ENCODE data around the gene ITFG1. TPM values are rescaled to one million over a fixed set of nuclear protein-coding genes. Genes with fewer than 3 reads are reported as not detected.

The ITFG1 gene
- total RNA-seq, 1 experiment from 2014 or later: 18.0 TPM

DNA sequence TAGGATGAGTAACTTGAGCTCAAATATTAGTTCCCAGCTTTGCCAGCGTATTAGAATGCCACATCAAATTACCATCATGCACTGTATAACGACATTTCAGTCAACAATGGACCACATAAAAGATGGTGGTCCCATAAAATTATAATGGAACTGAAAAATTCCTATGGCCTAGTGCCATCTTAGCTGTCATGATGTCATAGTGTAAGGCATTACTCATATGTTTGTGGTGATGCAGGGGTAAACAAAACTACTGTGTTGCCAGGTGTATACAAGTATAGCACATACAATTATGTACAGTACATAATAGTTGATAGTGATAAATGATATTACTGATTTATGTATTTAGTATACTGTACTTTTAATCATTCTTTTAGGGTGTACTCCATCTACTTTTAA is 262.7 kb downstream of the ITFG1 start:
- Histone ChIP-seq H2BK120ac (ENCODE audit: low read depth, low read length, poor library complexity, severe bottlenecking) (no peak overlapping the region), H3K79me1 (ENCODE audit: insufficient read depth, low read depth, low read length, poor library complexity, severe bottlenecking) (no peaks in the 10 kb centered on the region), H4K5ac (ENCODE audit: insufficient read length, low read depth, low read length) (no peak overlapping the region), H3K4ac (ENCODE audit: low read depth, low read length) (no peak overlapping the region), H2BK5ac (ENCODE audit: insufficient read length, low read length) (no peak overlapping the region), H2BK20ac (ENCODE audit: low read depth, low read length, poor library complexity, severe bottlenecking) (no peak overlapping the region), H3K56ac (ENCODE audit: insufficient read length, low read depth, low read length) (no peak overlapping the region), H3K27ac (ENCODE audit: insufficient read length, low read depth, low read length) (no peak overlapping the region), H3K4me1 (ENCODE audit: insufficient read depth, low read length) (no peaks in the 10 kb centered on the region), H2BK12ac (ENCODE audit: insufficient read length, low read depth, low read length) (no peak overlapping the region), H3T11ph (ENCODE audit: low read length) (no peak overlapping the region), H4K8ac (replicated peaks; ENCODE audit: insufficient read length, low read depth, low read length) (no peak overlapping the region), H4K20me1 (ENCODE audit: control insufficient read depth, insufficient read depth, insufficient read length) (no peaks in the 10 kb centered on the region), H3K23me2 (ENCODE audit: insufficient read length, low read depth, low read length, poor library complexity, severe bottlenecking) (no peaks in the 10 kb centered on the region), H3K9ac (ENCODE audit: extremely low read depth, insufficient read length, low read length) (no peak overlapping the region), H4K91ac (ENCODE audit: insufficient read length, low read depth, low read length) (no peak overlapping the region), H3K9me3 (ENCODE audit: control insufficient read depth, low read depth, low read length) (no peaks in the 10 kb centered on the region), H3K27me3 (ENCODE audit: insufficient read depth, low read length) (no peaks in the 10 kb centered on the region), H3K4me2 (ENCODE audit: insufficient read depth, insufficient read length, low read length) (no peak overlapping the region), H3K18ac (ENCODE audit: insufficient read length, low read depth, low read length) (no peak overlapping the region), H3K23ac (ENCODE audit: insufficient read length, low read depth, low read length) (no peak overlapping the region), H2BK15ac (ENCODE audit: low read depth, low read length) (no peak overlapping the region), H2AK5ac (ENCODE audit: insufficient read length, low read length) (no peak overlapping the region), H2AFZ (ENCODE audit: low read length) (no peak overlapping the region), H3K79me2 (ENCODE audit: insufficient read depth, low read length) (no peaks in the 10 kb centered on the region), H3K14ac (ENCODE audit: insufficient read depth, low read length) (no peak overlapping the region)
- H3K27ac Mint-ChIP-seq: no peak overlapping the region
- no peak for TF ChIP-seq CTCF (conservative IDR thresholded peaks at IDR 0.05)
- WGBS (ENCODE audit: extremely low coverage, insufficient read length, low lambda C conversion rate): no CpG with 5 or more reads among the region's 2 CpGs
- H3K4me3 Mint-ChIP-seq: no peak overlapping the region
- H3K9me3 Mint-ChIP-seq: peaks cover 2 to 3% of the 10 kb centered on the region in 2 experiments; a peak in 2 of 5 replicates
- no peak for DNase-seq
- H3K36me3 Mint-ChIP-seq (ENCODE audit: insufficient read depth in 1 of 3, low read depth in 3 of 3): peaks cover 5 to 7% (median 5%) of the 10 kb centered on the region in 3 experiments; a peak in 6 of 7 replicates
- H3K27me3 Mint-ChIP-seq (ENCODE audit: low read depth): no peaks in the 10 kb centered on the region
- peaks cover 5 to 10% of the 10 kb centered on the region in 2 experiments for H3K4me1 Mint-ChIP-seq
